Stimulated activated CD8-positive, alpha-beta memory T cell treated with anti-CD3 and anti-CD28 coated beads, Interleukin-7, amount 100 ng/mL, for 24 hours (primary cell): ENCODE results near the gene SPACA7.

Experiments used
- DNase-seq: peaks from one replicate; pipeline ENCODE4 v3.0.0-alpha.2; 2020; ENCODE audit warnings: low read depth

Gene SPACA7

GRCh38 chr13:112376050-112376681 lies at the start of gene SPACA7:
Gene SPACA7 (plus strand): TSS chr13:112376355. CDS start chr13:112376386, 31 bp downstream.
- DNase-seq, result no peak

- no peak for DNase-seq
Measured at GRCh38 chr13:112326821-112327370, 49.3 kb upstream of the SPACA7 start.

GRCh38 chr13:112328936-112329335 lies 47.2 kb upstream of the SPACA7 start:
- DNase-seq, result no peak

- no peak for DNase-seq
Measured at GRCh38 chr13:112329376-112329775, 46.8 kb upstream of the SPACA7 start.

- no peak for DNase-seq
Measured at GRCh38 chr13:112330066-112330465, 46.1 kb upstream of the SPACA7 start.

GRCh38 chr13:112330479-112331381 lies 45.4 kb upstream of the SPACA7 start:
- DNase-seq, result no peak

GRCh38 chr13:112331675-112332074 lies 44.5 kb upstream of the SPACA7 start:
- DNase-seq, result no peak

GRCh38 chr13:112332727-112333126 lies 43.4 kb upstream of the SPACA7 start:
- no peak for DNase-seq

- DNase-seq, result no peak
Measured at GRCh38 chr13:112333756-112334543, 42.2 kb upstream of the SPACA7 start.

- no peak for DNase-seq
Measured at GRCh38 chr13:112335135-112335534, 41.0 kb upstream of the SPACA7 start.

- DNase-seq, result no peak
Measured at GRCh38 chr13:112341446-112341845, 34.7 kb upstream of the SPACA7 start.

- DNase-seq, result no peak
Measured at GRCh38 chr13:112341976-112342735, 34.0 kb upstream of the SPACA7 start.

GRCh38 chr13:112342841-112343361 lies 33.3 kb upstream of the SPACA7 start:
- DNase-seq, result no peak

- no peak for DNase-seq
Measured at GRCh38 chr13:112343591-112343990, 32.6 kb upstream of the SPACA7 start.

GRCh38 chr13:112345826-112346172 lies 30.4 kb upstream of the SPACA7 start:
- DNase-seq, result no peak

- DNase-seq, result no peak
Measured at GRCh38 chr13:112346173-112346898, 29.8 kb upstream of the SPACA7 start.

- DNase-seq, result no peak
Measured at GRCh38 chr13:112346899-112347229, 29.3 kb upstream of the SPACA7 start.

- DNase-seq, result no peak
Measured at GRCh38 chr13:112347986-112348385, 28.2 kb upstream of the SPACA7 start.

GRCh38 chr13:112348642-112349345 lies 27.4 kb upstream of the SPACA7 start:
- DNase-seq, result no peak

- no peak for DNase-seq
Measured at GRCh38 chr13:112349681-112350080, 26.5 kb upstream of the SPACA7 start.
